NCI-H1092 treated with DMSO at 0.1 percent for 48 hours (cell line): ENCODE results near the gene TMED5.
"Not testable (repeated sequence)": the region's sequence is repeated elsewhere in the genome, so short reads cannot be mapped to it uniquely, and the experiment has no call there.

Experiments used
- DNase-seq: peaks from one replicate; lab custom pipeline; 2025; lab: John Stamatoyannopoulos, UW

The TMED5 gene

GRCh38 chr1:93171549-93172034 is 8.6 kb downstream of the TMED5 start:
- no peak for DNase-seq

- not testable (repeated sequence) for DNase-seq
These were observed 10.0 kb downstream of the TMED5 start for GRCh38 chr1:93170141-93170678.

- DNase-seq: no peak
These were observed 13.2 kb downstream of the TMED5 start for GRCh38 chr1:93167006-93167405.

GRCh38 chr1:93165895-93166294 is 14.3 kb downstream of the TMED5 start:
- not testable (repeated sequence) for DNase-seq

- no peak for DNase-seq
These were observed 15.4 kb downstream of the TMED5 start for GRCh38 chr1:93164816-93165215.

- not testable (repeated sequence) for DNase-seq
These were observed 16.9 kb downstream of the TMED5 start for GRCh38 chr1:93163314-93163713.

- DNase-seq: no peak
These were observed 20.9 kb downstream of the TMED5 start for GRCh38 chr1:93159337-93159736.

- no peak for DNase-seq
These were observed 24.9 kb downstream of the TMED5 start for GRCh38 chr1:93155335-93155734.

GRCh38 chr1:93154898-93155297 is 25.3 kb downstream of the TMED5 start:
- DNase-seq: no peak

GRCh38 chr1:93152835-93153234 is 27.4 kb downstream of the TMED5 start:
- DNase-seq: no peak

GRCh38 chr1:93151474-93151873 is 28.7 kb downstream of the TMED5 start:
- no peak for DNase-seq

- DNase-seq: no peak
These were observed 29.5 kb downstream of the TMED5 start for GRCh38 chr1:93150729-93151128.

GRCh38 chr1:93148001-93148400 is 32.2 kb downstream of the TMED5 start:
- no peak for DNase-seq

GRCh38 chr1:93143769-93144168 is 36.4 kb downstream of the TMED5 start:
- DNase-seq: no peak

GRCh38 chr1:93143136-93143535 is 37.1 kb downstream of the TMED5 start:
- DNase-seq: no peak

GRCh38 chr1:93142161-93142560 is 38.1 kb downstream of the TMED5 start:
- no peak for DNase-seq

GRCh38 chr1:93140106-93140505 is 40.1 kb downstream of the TMED5 start:
- DNase-seq: no peak

- DNase-seq: no peak
These were observed 42.5 kb downstream of the TMED5 start for GRCh38 chr1:93137604-93138292.

GRCh38 chr1:93136445-93136844 is 43.8 kb downstream of the TMED5 start:
- DNase-seq: no peak

- no peak for DNase-seq
These were observed 47.6 kb downstream of the TMED5 start for GRCh38 chr1:93132638-93133037.

- DNase-seq: no peak
These were observed 50.6 kb downstream of the TMED5 start for GRCh38 chr1:93129507-93130099.

- no peak for DNase-seq
These were observed 55.5 kb downstream of the TMED5 start for GRCh38 chr1:93124556-93125355.
